ENCODE results near the gene LRRC45.

LRRC45 gene

DNA sequence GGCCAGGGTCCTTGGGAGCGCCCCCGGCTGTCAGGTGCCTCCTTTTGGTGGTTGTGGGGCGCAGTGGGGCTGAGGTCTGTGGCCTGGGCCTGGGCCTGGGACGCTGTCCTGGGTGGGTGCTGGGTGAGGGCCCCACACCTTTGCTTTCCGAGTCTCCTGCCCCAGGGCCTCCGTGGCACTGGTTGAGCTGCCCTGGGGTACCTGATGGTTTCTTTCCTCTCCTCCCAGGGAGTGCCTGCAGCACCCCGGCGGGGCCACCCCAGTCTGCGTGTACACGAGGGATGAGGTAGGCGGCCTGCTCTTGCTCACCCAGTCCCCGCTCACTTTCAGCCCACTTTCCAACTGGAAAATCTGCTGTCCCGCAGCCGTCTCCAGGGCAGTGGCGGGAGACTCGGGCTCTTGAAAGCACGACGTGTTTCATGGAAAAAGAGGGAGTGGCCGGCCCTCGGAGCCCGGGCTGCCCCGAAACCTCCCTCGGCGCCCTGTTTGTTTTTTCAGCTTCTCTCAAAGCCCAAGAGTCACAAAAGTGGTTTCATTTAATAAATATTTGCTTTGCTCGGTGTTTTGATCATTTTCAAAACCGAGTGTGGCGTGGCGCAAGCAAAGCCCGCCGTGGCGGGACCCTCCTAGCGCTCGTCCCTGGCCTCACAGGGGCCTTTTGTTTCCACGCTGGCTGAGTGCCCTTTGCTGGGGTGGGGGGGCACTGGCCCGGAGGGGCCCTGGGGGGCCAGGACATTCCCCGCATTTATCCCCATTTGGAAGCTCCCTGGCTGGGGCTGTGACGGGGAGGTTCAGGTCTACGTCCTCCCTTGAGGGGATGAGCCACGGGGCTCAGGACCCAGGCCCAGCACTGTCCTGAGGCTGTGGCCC is 28.3 kb upstream of the LRRC45 start:
- no peak for DNase-seq

GRCh38 chr17:81995463-81996231 is 27.5 kb upstream of the LRRC45 start:
- DNase-seq, result no peak

DNA sequence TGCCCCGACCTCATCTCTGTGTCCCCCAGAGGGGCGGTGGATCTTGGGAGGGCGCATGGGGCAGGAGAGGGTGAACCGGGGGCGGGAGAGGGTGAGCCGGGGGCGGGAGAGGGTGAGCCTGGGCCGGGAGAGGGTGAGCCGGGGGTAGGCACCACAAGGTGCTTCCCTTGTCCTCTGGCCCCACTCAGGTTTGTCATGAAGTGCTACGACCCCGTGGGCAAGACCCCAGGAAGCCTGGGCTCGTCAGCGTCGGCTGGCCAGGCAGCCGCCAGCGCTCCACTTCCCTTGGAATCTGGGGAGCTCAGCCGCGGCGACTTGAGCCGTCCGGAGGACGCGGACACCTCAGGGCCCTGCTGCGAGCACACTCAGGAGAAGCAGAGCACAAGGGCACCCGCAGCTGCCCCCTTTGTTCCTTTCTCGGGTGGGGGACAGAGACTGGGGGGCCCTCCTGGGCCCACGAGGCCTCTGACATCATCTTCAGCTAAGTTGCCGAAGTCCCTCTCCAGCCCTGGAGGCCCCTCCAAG is 26.8 kb upstream of the LRRC45 start:
- DNase-seq, result no peak

- DNase-seq, result no peak
Observed at GRCh38 chr17:81996757-81997441, 26.2 kb upstream of the LRRC45 start.

DNA sequence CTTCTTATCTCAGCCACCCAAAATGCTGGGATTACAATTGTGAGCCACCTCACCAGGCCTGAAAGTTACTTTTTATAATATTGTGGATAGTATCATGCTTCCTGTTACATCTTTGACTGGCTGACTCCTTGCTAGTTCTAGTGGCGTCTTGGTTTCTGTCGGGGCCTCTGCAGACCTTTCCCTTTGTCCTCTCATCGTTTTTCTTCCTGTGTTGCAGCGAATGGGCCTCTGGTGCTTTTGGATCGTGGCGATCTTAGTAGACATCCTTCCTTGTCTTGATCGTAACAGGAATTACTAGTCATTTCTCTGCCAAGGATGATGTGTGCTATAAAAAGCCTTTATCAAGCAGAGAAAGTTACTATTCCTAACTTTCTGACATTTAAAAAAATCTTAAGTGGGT is 24.9 kb upstream of the LRRC45 start:
- no peak for DNase-seq

DNA sequence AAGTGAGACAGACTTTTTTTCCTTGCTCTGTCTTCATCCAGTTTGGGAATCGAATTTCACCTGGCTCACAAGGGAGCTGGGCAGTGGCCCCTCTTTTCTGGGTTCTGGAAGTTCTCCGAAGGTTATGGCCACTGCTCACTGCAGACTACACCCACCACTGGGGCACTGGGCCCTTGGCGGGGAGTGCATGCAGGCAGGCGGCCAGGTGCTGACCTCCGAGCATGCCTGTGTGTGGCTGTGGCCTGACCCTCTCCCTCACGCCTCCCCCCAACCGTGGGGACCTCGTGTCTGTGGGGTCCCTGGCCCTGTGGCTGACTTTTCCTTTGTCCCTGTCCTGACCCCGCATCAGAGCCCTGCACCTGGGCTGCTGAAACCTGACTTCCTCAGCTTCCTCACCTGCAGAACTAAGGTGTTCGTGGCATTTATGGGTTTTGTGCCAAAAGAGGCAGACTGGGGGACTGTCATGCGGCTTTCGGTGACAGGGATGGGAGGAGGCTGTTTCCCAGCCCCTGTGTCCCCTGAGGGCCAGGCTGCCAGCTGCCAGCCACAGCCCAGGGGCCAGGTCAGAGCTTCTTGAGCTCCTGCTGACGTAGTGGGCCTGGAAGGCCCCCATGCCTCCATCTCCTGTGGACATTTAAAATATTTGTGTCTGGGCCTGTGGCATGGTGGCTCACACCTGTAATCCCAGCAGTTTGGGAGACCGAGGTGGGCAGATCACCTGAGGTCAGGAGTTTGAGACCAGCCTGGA is 24.2 kb upstream of the LRRC45 start:
- no peak for DNase-seq

DNA sequence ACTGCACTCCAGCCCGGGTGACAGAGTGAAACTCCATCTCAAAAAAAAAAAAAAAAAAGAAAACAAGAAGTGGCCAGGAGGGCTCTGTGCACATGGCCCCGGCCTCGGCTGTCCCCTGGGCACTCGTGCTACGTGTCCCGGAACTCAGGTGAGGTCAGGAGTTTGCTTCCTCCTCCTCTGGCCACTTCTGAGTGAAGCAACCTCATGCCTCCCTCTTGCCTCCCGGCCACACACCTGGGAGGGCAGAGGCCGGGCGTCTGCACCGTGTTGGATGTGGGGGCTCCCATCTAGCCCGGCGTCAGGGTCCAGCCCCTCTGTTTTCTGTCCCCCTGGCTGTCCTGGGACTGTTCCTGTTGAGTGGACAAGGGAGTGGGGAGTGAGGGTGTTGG is 23.5 kb upstream of the LRRC45 start:
- DNase-seq, result no peak

DNA sequence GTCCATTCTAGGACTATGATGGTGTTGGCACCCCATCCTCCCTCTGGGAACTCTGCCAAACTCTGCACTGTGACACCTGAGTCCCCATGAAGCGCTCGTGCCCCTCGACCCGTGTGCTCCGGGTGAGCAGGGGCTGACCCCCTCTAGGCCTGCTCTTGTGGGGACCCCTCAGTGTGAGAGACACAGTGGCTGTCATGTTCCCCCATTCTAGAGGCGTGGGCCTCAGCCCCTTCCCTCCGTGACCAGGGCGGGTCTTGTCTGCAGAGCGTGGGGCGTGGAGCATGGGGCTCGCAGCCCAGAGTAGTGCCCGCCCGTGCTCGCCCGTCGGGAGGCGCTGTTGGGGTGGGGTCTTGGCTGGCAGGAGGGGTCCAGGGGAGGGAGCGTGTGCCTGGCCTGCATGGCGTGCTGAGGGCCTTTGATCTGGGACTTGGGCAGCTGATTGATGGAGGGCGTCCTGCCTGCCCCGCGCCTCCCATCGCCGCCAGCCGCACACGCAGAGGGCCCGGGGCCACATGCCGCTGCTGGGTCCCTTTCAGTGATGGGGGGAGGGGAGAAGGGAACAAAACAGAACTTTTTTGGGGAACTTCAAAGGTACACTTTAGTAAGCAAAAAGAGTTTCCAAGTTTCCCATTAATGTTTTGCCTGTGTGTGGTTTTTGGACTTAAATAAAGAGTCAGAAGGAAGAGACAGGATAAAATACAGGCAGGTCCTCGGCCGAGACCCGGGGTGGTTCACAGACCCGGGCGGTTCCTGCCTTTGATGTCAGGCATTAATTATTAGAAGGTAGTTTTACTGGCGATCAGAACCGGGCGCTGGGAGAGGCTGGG is 22.9 kb upstream of the LRRC45 start:
- no peak for DNase-seq

DNA sequence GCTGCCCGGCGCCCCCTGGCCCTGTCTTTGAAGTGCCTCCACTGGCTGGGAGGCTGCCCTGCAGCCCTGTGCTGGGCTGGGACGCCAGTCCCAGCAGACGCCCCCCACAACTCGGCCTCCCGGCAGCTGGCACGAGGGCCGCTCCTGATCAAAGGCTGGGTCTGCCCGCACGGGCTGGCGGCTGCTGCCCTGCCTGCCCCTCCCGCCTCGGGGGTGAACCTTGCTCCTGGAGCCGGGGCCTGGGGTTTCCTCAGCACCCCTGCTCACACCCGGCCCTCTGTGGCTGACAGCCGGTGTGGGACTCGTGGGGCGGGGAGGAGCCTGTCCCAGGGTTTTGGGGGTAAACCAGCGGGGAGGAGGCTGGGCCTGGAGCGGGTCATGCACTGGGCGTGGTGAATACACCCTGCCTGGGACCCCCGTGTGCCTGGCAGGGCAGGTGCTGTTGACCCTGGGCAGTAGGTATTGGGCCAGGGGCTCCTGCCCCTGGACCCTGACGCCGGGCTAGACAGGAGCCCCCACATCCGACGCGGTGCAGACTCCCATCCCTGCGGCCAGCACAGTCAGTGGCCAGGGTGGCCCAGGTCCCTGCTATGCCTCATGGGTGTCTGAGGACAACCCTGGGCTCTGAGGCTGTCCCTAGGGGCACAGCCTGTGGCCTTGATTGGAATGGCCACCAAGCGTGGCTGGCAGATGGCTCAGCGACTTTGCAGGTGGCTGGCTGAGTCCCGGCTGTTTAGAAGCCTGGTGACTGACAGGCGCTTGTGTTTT is 22.1 kb upstream of the LRRC45 start:
- DNase-seq, result no peak

DNA sequence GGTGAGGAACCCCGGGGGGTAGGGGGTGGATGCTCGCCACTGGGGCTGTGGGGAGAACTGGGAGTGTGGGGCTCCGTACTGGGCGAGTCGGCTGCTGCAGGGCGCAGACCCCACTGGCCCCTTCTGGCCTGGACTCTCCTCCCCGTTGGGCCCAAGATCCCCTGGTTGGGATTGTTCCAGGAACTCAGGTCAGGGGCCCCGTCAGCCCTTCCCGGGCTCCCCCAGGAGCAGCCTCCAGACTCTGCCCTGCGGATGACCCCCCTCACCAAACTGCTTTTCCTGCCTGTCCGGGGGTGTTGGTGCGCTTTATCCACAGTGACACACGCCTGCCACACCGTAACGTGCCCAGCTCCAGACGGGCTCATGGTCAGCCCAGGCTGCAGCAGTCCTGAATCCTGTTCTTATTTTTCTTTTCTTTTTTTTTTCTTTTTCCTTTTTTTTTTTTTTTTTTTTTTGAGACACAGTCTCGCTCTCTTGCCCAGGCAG is 21.5 kb upstream of the LRRC45 start:
- DNase-seq, result no peak

DNA sequence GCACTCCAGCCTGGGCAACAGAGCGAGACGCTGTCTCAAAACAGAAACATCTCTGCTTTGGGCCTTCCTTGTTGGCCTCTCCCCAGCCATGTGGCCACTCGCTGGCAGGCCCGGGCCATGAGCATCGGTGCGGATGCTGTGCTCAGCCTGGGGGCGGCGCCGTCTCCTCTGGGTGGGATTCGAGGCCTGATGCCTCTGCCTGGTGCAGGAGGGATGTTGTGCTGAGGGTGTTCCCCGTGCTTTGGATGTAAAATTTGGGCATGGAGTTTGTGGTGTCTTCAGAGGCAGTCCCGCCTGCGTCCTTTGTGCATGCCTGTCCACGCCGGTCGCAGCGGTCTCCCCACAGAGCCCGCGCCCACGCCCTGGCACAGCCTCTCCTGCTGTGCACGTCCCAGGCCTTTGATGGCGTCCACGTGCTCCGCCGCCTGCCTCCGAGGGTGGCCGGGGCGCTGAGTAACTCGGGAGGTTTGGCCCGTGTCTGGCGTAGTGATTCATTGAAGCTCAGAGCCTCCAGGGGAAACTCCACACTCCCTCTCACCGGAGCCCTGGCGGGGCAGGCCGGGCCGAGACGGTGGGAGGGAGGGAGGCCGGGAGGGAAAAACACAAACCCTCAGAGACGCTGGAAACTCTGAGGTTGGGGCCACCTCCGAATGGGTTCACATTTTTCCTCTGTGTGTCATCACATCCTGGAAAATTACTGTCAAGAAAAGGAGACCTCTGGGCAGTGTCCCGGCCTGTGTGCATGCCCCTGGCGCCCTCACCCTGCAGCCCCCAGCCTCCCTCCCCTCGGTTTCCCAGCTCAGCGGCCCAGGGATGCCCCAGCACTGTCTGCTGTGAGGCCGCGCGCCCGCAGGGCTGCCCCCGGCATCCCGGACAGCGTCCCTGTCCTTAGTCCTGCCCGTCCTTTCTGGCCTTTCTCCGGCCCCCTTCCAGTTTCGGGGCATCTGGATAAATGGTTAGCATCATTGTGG is 19.4 kb upstream of the LRRC45 start:
- no peak for DNase-seq

DNA sequence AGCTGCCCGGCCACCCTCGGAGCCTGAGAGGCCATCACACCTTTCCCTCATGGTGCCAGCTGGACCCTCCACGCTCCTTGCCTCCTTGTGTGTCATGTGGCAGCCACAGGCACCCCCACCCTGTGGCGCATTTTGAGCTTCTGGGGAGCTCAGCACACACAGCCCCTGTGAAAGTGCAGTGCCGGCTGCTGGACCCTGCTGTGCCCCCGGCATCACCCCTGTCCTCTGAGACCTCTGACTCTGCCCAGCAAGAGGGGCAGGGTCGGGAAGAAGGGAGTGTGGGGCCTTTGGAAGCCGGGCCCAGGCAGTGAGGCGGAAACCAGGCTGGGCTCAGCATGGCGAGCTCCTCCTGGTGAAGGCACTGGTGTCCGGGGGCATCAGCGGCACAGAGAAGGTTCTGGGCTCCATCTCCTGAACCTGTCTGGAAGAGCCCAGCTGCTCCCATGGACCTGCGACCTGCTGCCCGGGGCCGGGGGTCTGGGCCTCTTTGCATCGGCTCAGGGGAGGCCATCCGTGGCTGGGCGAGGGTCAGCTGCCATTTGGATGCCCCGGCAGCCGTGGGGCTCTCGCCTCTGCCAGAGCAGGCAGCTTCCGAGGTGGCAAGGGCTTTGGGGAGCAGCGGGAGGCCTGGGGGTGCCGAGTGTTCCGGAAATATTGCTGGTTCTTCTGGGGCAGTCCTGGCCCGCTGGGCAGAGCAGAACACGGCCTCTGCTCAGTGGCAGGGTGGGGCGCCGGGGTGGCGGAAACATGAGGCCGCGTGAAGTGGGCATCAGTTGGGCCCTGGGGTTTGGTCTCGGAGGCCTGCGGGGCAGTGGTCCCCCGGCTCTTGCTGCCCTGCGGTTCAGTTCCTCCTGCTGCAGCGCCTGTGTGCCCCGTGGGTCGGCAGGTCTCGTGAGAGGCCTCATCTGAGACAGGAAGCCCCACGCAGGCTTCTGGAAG is 18.3 kb upstream of the LRRC45 start:
- DNase-seq, result no peak

- no peak for DNase-seq
Observed at GRCh38 chr17:82005701-82006348, 17.3 kb upstream of the LRRC45 start.

DNA sequence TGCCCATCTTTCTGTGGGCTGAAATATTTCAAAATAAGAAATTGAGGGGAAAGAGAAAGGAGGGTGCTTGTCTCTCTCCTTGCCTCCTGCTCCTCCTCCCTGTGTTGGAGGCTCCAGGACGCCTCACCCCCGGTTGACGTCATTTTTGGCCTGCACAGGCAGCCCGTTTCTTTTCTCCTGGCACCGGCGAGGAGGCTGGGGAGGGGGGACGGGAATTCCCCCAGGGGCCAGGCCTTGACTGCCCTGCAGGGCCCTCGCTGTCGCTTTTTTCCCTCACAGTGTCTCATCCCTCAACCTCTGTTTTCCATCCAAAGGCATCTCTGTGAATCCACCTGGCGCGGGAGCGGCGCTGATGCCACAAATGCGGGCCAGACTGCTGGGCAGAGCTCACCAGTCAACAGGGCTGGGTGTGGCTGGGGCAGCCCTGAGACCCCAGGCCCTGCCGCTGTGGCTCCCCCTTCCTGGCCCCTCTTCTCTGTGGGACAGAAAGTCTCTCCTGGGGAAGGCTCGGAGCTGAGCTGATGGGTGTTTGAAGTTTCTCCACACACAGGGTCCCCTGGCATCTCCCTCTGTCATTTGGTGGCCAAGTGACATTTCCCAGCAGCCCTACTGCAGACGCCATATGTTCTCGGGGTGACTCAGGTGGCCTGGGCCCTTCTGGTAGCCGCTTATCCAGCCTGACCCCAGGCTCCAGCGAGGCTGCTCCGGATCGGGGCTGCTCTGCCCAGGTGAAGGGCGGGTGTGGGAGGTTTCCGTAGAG is 16.5 kb upstream of the LRRC45 start:
- DNase-seq, result no peak

GRCh38 chr17:82007228-82007494 is 15.9 kb upstream of the LRRC45 start:
- DNase-seq, result no peak

DNA sequence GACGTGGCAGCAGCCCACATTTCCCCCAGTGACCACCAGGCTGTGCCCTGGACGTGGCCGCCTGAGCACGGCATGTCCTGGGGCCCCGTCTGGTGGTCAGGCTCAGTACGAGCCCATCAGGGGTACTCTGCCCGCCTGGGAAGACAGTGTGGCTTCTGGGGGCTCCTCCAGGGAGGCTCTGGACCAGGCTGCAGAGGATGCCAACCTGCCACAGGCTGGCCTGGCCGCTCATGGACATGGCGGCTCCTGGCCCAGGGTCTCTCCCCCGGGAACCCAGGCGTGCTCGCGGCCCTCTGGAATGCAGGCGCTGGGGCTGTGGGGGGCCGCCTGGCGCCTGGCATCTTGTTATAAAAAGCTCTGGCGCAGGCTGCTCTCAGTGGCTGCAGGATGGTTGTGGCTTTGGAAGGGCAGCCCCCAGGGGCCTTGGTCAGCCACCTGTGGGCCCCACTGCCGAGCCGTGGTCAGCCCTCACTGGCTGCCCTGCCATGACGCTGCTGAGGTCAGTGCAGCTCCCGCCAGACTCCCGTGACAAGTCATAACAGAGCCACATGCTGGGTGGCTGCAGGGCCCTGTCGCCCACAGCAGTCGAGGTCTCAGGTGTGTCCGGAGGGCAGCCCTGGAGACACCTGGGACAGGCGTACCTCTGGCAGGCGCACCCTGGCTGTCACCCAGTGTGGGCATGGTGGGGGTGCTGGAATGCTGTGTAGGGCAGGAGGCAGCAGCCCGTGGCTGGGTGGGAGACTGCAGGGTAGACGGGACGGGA is 15.4 kb upstream of the LRRC45 start:
- DNase-seq, result no peak
